ENCODE measurements around the gene FAM199X.

DNA sequence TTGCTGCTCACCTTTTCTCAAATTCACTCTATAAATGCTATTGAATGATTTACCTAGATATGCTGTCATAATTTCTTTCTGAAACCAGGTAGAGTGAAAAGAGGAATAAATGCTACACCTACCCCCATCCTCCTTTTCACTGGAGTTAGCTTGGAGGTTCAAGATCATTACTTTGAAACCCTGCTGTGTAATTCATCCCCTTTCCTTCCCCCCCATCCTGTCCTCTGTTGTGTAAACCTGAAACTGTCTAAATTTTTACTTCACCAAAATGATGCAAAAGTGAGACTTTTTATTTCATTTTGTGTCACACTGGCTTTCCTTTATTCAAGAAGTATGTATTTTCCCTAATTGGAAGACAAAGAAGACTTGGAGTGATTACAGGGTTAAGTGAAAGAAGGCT lies 48.5 kb upstream of the FAM199X start:
- no peak for TF ChIP-seq EP300 (IDR thresholded peaks at IDR 0.05)
- TF ChIP-seq, protein P1, sequence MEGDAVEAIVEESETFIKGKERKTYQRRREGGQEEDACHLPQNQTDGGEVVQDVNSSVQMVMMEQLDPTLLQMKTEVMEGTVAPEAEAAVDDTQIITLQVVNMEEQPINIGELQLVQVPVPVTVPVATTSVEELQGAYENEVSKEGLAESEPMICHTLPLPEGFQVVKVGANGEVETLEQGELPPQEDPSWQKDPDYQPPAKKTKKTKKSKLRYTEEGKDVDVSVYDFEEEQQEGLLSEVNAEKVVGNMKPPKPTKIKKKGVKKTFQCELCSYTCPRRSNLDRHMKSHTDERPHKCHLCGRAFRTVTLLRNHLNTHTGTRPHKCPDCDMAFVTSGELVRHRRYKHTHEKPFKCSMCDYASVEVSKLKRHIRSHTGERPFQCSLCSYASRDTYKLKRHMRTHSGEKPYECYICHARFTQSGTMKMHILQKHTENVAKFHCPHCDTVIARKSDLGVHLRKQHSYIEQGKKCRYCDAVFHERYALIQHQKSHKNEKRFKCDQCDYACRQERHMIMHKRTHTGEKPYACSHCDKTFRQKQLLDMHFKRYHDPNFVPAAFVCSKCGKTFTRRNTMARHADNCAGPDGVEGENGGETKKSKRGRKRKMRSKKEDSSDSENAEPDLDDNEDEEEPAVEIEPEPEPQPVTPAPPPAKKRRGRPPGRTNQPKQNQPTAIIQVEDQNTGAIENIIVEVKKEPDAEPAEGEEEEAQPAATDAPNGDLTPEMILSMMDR (IDR thresholded peaks at IDR 0.05), result no peak
